Measurements from ENCODE around the gene HS1BP3.

The HS1BP3 gene

GRCh38 chr2:20615466-20616241 lies 35.2 kb downstream of the HS1BP3 start:
- no peak for DNase-seq

GRCh38 chr2:20615068-20615465 lies 35.8 kb downstream of the HS1BP3 start:
- DNase-seq, result no peak

GRCh38 chr2:20614201-20615067 lies 36.5 kb downstream of the HS1BP3 start:
- no peak for DNase-seq

GRCh38 chr2:20612925-20613916 lies 37.7 kb downstream of the HS1BP3 start:
- no peak for DNase-seq

- no peak for DNase-seq
Measured at GRCh38 chr2:20611844-20612356, 39.0 kb downstream of the HS1BP3 start.

GRCh38 chr2:20611077-20611843 lies 39.6 kb downstream of the HS1BP3 start:
- no peak for DNase-seq

- no peak for DNase-seq
Measured at GRCh38 chr2:20609995-20610357, 40.9 kb downstream of the HS1BP3 start.

GRCh38 chr2:20609349-20609994 lies 41.4 kb downstream of the HS1BP3 start:
- DNase-seq, result no peak

- DNase-seq, result no peak
Measured at GRCh38 chr2:20608666-20609348, 42.1 kb downstream of the HS1BP3 start.

- DNase-seq, result no peak
Measured at GRCh38 chr2:20607446-20607845, 43.5 kb downstream of the HS1BP3 start.

- DNase-seq, result no peak
Measured at GRCh38 chr2:20606198-20606597, 44.7 kb downstream of the HS1BP3 start.

- no peak for DNase-seq
Measured at GRCh38 chr2:20604951-20605381, 45.9 kb downstream of the HS1BP3 start.

- DNase-seq, result no peak
Measured at GRCh38 chr2:20604401-20604911, 46.4 kb downstream of the HS1BP3 start.

- DNase-seq, result no peak
Measured at GRCh38 chr2:20603791-20604190, 47.1 kb downstream of the HS1BP3 start.

- DNase-seq, result no peak
Measured at GRCh38 chr2:20602803-20603202, 48.1 kb downstream of the HS1BP3 start.

- DNase-seq, result no peak
Measured at GRCh38 chr2:20600756-20601325, 50.1 kb downstream of the HS1BP3 start.

GRCh38 chr2:20599861-20600461 lies 50.9 kb downstream of the HS1BP3 start:
- DNase-seq, result no peak

- DNase-seq, result no peak
Measured at GRCh38 chr2:20599001-20599600, 51.8 kb downstream of the HS1BP3 start.

- no peak for DNase-seq
Measured at GRCh38 chr2:20597860-20598183, 53.1 kb downstream of the HS1BP3 start.

Data from stimulated activated CD4-positive, alpha-beta T cell treated with anti-CD3 and anti-CD28 coated beads, Interleukin-2, amount 100 ng/mL, for 48 hours (primary cell).